Measurements from ENCODE around the gene NIPSNAP3A. TPM values are rescaled to one million over a fixed set of nuclear protein-coding genes. Genes with fewer than 3 reads are reported as not detected.
"Not testable (repeated sequence)": the region's sequence is repeated elsewhere in the genome, so short reads cannot be mapped to it uniquely, and the experiment has no call there.

NIPSNAP3A gene
- total RNA-seq (10 to 100 TPM in 3 of 5 donors, 1 to 10 TPM in 2; 4.5 to 59.3 (median 11.7) TPM), polyA plus RNA-seq (10 to 100 TPM; 24.3 to 36.4 (median 26.0) TPM)
- long read RNA-seq, donor 1, transcript NIPSNAP3A-201 (6 exons, 1,633 nt): major isoform, 6 of 16 reads
- long read RNA-seq, donor 1, partial matches to known transcripts: 10 of 16 reads
- long read RNA-seq, donor 1, other reads (novel, unspliced or antisense): 0 of 16 reads
- long read RNA-seq, donor 2, transcript NIPSNAP3A-201 (6 exons, 1,633 nt): major isoform, 14 of 31 reads
- long read RNA-seq, donor 2, partial matches to known transcripts: 17 of 31 reads
- long read RNA-seq, donor 2, other reads (novel, unspliced or antisense): 0 of 31 reads
- long read RNA-seq, donor 3, transcript NIPSNAP3A-201 (6 exons, 1,633 nt): major isoform, 10 of 18 reads
- long read RNA-seq, donor 3, partial matches to known transcripts: 8 of 18 reads
- long read RNA-seq, donor 3, other reads (novel, unspliced or antisense): 0 of 18 reads
- long read RNA-seq, donor 4, transcript NIPSNAP3A-201 (6 exons, 1,633 nt): major isoform, 6 of 6 reads
- long read RNA-seq, donor 4, partial matches to known transcripts: 0 of 6 reads
- long read RNA-seq, donor 4, other reads (novel, unspliced or antisense): 0 of 6 reads
- long read RNA-seq, donor 5, transcript NIPSNAP3A-201 (6 exons, 1,633 nt): major isoform, 14 of 32 reads
- long read RNA-seq, donor 5, partial matches to known transcripts: 18 of 32 reads
- long read RNA-seq, donor 5, other reads (novel, unspliced or antisense): 0 of 32 reads
- long read RNA-seq, donor 6, transcript NIPSNAP3A-201 (6 exons, 1,633 nt): major isoform, 46 of 81 reads
- long read RNA-seq, donor 6, partial matches to known transcripts: 35 of 81 reads
- long read RNA-seq, donor 6, other reads (novel, unspliced or antisense): 0 of 81 reads
- long read RNA-seq, donor 7, transcript NIPSNAP3A-201 (6 exons, 1,633 nt): major isoform, 26 of 47 reads
- long read RNA-seq, donor 7, partial matches to known transcripts: 21 of 47 reads
- long read RNA-seq, donor 7, other reads (novel, unspliced or antisense): 0 of 47 reads
- long read RNA-seq, donor 8, transcript NIPSNAP3A-201 (6 exons, 1,633 nt): major isoform, 22 of 47 reads
- long read RNA-seq, donor 8, partial matches to known transcripts: 25 of 47 reads
- long read RNA-seq, donor 8, other reads (novel, unspliced or antisense): 0 of 47 reads
- long read RNA-seq, donor 9, transcript NIPSNAP3A-201 (6 exons, 1,633 nt): major isoform, 13 of 37 reads
- long read RNA-seq, donor 9, partial matches to known transcripts: 23 of 37 reads
- long read RNA-seq, donor 9, other reads (novel, unspliced or antisense): 0 of 37 reads
- long read RNA-seq, donor 10, transcript NIPSNAP3A-201 (6 exons, 1,633 nt): major isoform, 14 of 19 reads
- long read RNA-seq, donor 10, partial matches to known transcripts: 5 of 19 reads
- long read RNA-seq, donor 10, other reads (novel, unspliced or antisense): 0 of 19 reads

- WGBS, 5 donors: 0 to 2% (median 0%) methylated on average over 17 to 71 of the region's 71 CpGs
- Histone ChIP-seq H3K4me1 (peaks cover 4 to 20% (median 13%) of the 10 kb centered on the region in 4 donors), H3K27ac (peak within 1 kb of the TSS; percentile 91 to 96 (median 95)), H3K27me3 (no peaks in the 10 kb centered on the region), H3K36me3 (peaks cover 4 to 18% (median 13%) of the 10 kb centered on the region in 4 donors), H3K9me3 (no peaks in the 10 kb centered on the region), H3K4me3 (peak within 1 kb of the TSS; percentile 65 to 90 (median 74))
- peak; percentile 88 to 95 for DNase-seq
- intact Hi-C loops (cut with DNase I; ENCODE audit: low total_unique reads): no loop called here
- peak in 2 of 3 donors; percentile 36 to 53 for TF ChIP-seq POLR2AphosphoS5 (IDR thresholded peaks at IDR 0.05)
- TF ChIP-seq EP300 (IDR thresholded peaks at IDR 0.05): no peak
These were observed at the start of gene NIPSNAP3A for GRCh38 chr9:104747565-104748358. NIPSNAP3A (plus strand) TSS chr9:104747683; CDS start chr9:104747793, 110 bp downstream.

DNA sequence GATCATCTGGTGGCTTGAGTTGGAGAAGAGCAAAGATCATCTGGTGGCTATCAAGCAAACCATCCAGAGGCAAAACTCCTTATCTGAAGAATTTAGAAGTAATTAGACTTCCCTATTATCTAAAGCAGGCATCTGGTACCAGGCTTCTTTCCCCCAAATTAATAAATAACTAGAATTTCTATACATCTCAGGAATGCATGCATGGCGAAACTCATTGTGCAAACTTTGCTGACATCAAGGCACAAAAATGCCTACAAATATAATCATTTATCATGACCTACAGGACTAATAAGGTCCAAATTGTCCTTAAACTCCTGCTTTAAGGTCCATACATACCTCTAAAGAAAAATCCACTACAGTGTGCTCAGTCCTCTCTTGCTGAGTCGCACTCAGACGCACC lies 47.2 kb upstream of the NIPSNAP3A start:
- no peak for TF ChIP-seq EP300 (IDR thresholded peaks at IDR 0.05)
- TF ChIP-seq, protein P1, sequence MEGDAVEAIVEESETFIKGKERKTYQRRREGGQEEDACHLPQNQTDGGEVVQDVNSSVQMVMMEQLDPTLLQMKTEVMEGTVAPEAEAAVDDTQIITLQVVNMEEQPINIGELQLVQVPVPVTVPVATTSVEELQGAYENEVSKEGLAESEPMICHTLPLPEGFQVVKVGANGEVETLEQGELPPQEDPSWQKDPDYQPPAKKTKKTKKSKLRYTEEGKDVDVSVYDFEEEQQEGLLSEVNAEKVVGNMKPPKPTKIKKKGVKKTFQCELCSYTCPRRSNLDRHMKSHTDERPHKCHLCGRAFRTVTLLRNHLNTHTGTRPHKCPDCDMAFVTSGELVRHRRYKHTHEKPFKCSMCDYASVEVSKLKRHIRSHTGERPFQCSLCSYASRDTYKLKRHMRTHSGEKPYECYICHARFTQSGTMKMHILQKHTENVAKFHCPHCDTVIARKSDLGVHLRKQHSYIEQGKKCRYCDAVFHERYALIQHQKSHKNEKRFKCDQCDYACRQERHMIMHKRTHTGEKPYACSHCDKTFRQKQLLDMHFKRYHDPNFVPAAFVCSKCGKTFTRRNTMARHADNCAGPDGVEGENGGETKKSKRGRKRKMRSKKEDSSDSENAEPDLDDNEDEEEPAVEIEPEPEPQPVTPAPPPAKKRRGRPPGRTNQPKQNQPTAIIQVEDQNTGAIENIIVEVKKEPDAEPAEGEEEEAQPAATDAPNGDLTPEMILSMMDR (IDR thresholded peaks at IDR 0.05): no peak
- TF ChIP-seq POLR2A (IDR thresholded peaks at IDR 0.05): no peak
- no peak for TF ChIP-seq POLR2AphosphoS5 (IDR thresholded peaks at IDR 0.05)
- no peaks in the 10 kb centered on the region for H3K9me3 ChIP-seq
- intact Hi-C loops (cut with DNase I; ENCODE audit: low total_unique reads): no loop called here
- H3K4me3 ChIP-seq: no peak overlapping the region
- no peaks in the 10 kb centered on the region for H3K27me3 ChIP-seq
- no peaks in the 10 kb centered on the region for H3K4me1 ChIP-seq
- DNase-seq: no peak
- WGBS, 5 donors: 79 to 90% (median 82%) methylated on average over 3 of the region's 3 CpGs
- H3K27ac ChIP-seq: no peak overlapping the region
- no peaks in the 10 kb centered on the region for H3K36me3 ChIP-seq

DNA sequence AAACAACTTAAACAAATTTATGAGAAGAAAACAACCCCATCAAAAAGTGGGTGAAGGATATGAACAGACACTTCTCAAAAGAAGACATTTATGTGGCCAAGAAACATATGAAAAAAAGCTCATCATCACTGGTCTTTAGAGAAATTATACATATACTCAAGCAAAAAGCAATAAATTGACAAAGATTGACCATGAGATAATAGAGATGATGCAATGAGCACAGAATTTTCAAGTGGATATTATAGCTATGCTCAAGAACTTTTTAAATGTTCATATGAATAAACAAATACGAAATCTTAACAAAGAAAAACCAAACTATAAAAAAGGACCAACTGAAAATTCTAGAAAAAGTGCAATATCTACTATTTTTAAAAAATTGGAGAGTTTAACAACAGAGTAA lies 38.7 kb upstream of the NIPSNAP3A start:
- H3K4me3 ChIP-seq; H3K27me3 ChIP-seq; intact Hi-C loops (cut with DNase I; ENCODE audit: low total_unique reads); DNase-seq; H3K27ac ChIP-seq; H3K36me3 ChIP-seq; H3K4me1 ChIP-seq: not testable (repeated sequence)
- 28 to 54% (median 39%) methylated on average over 1 of the region's 1 CpG for WGBS, 5 donors
- peaks cover 0 to 16% (median 4%) of the 10 kb centered on the region in 4 donors for H3K9me3 ChIP-seq

- DNase-seq: no peak
- H3K9me3 ChIP-seq: peaks cover 0 to 10% (median 4%) of the 10 kb centered on the region in 4 donors
- WGBS, 5 donors: 69 to 84% (median 80%) methylated on average over 4 of the region's 4 CpGs
- H3K27ac ChIP-seq: no peak overlapping the region
- TF ChIP-seq, protein P1 (IDR thresholded peaks at IDR 0.05): no peak
- no peak overlapping the region for H3K4me3 ChIP-seq
- no peaks in the 10 kb centered on the region for H3K36me3 ChIP-seq
- no peaks in the 10 kb centered on the region for H3K4me1 ChIP-seq
- no peaks in the 10 kb centered on the region for H3K27me3 ChIP-seq
- intact Hi-C loops (cut with DNase I; ENCODE audit: low total_unique reads): no loop called here
These were observed 35.9 kb upstream of the NIPSNAP3A start for GRCh38 chr9:104711604-104712003.

All from stomach (tissue), 19 donors.